Right hindlimb (tissue), 1 donor: ENCODE results near the gene ELAVL3.

ENCODE experiments used
- DNase-seq: peaks from one replicate; pipeline ENCODE4 v3.0.0-alpha.2; 2018

ELAVL3 gene

GRCh38 chr19:11480715-11481533 is at the start of gene ELAVL3:
TSS of gene ELAVL3 (minus strand) at chr19:11481046. CDS start at chr19:11480608, 438 bp downstream.
- no peak for DNase-seq

- peak; percentile 74 for DNase-seq
Measured at GRCh38 chr19:11530432-11530831, 49.6 kb upstream of the ELAVL3 start.

GRCh38 chr19:11528551-11529341 is 47.9 kb upstream of the ELAVL3 start, which contains the start of gene ECSIT:
TSS of gene ECSIT (minus strand) at chr19:11529134. CDS start at chr19:11519170, 9,964 bp downstream.
- DNase-seq, result peak; percentile 98

- DNase-seq, result no peak
Measured at GRCh38 chr19:11519138-11519537, 38.3 kb upstream of the ELAVL3 start.

- DNase-seq, result no peak
Measured at GRCh38 chr19:11513946-11514345, 33.1 kb upstream of the ELAVL3 start.

GRCh38 chr19:11510444-11510843 is 29.6 kb upstream of the ELAVL3 start:
- no peak for DNase-seq

- no peak for DNase-seq
Measured at GRCh38 chr19:11507370-11508078, 26.7 kb upstream of the ELAVL3 start.

- DNase-seq, result no peak
Measured at GRCh38 chr19:11506967-11507366, 26.1 kb upstream of the ELAVL3 start.

- no peak for DNase-seq
Measured at GRCh38 chr19:11506101-11506555, 25.3 kb upstream of the ELAVL3 start.

GRCh38 chr19:11505504-11506100 is 24.8 kb upstream of the ELAVL3 start, which contains the start of gene ZNF653:
TSS of gene ZNF653 (minus strand) at chr19:11505839. CDS start at chr19:11505786, 53 bp downstream.
- DNase-seq, result peak; percentile 97

- DNase-seq, result peak; percentile 97
Measured at GRCh38 chr19:11505032-11505503, 24.2 kb upstream of the ELAVL3 start.

- no peak for DNase-seq
Measured at GRCh38 chr19:11504502-11505031, 23.7 kb upstream of the ELAVL3 start.

GRCh38 chr19:11499890-11500420 is 19.1 kb upstream of the ELAVL3 start:
- DNase-seq, result no peak

GRCh38 chr19:11499220-11499726 is 18.4 kb upstream of the ELAVL3 start:
- DNase-seq, result no peak

- DNase-seq, result peak; percentile 53
Measured at GRCh38 chr19:11496391-11497163, 15.7 kb upstream of the ELAVL3 start.

GRCh38 chr19:11495885-11496284 is 15.0 kb upstream of the ELAVL3 start:
- DNase-seq, result no peak

GRCh38 chr19:11495481-11495880 is 14.6 kb upstream of the ELAVL3 start:
- no peak for DNase-seq

GRCh38 chr19:11494634-11495285 is 13.9 kb upstream of the ELAVL3 start:
- no peak for DNase-seq

GRCh38 chr19:11489378-11489777 is 8.5 kb upstream of the ELAVL3 start:
- DNase-seq, result no peak
